Keratinocyte (primary cell): ENCODE results near the gene CCM2. TPM values are rescaled to one million over a fixed set of nuclear protein-coding genes. Genes with fewer than 3 reads are reported as not detected.

Source experiments
- DNase-seq: peaks from one replicate; pipeline ENCODE4 v3.0.0-alpha.2; 2011; ENCODE audit warnings: low read depth, missing footprints, low spot score
- FAIRE-seq: peaks from 2 replicates; lab custom pipeline; 2011; peaks lifted over from hg19 to GRCh38; lab: Jason Lieb, UNC
- H2AFZ ChIP-seq: 2 replicates; pipeline ENCODE4 v1.6.0; 2012; ENCODE audit warnings: low read length, control low read depth, inconsistent platforms; ENCODE audit not compliant: control insufficient read depth
- H3K27ac ChIP-seq: 2 replicates; pipeline ENCODE4 v1.5.1; 2011; ENCODE audit warnings: low read length; ENCODE audit not compliant: control insufficient read depth, insufficient read depth
- H3K27me3 ChIP-seq: 3 replicates; pipeline ENCODE4 v1.6.0; 2011; ENCODE audit warnings: low read length; ENCODE audit not compliant: control insufficient read depth, insufficient read depth; ENCODE audit errors: extremely low read depth
- H3K36me3 ChIP-seq, 2 experiments: 2 replicates in 1 of 2; 3 replicates in 1 of 2; pipeline ENCODE4 v1.5.1; 2011; ENCODE audit warnings: low read length in 2 of 2, mild to moderate bottlenecking in 1 of 2; ENCODE audit not compliant: control insufficient read depth in 2 of 2, insufficient read depth in 2 of 2; ENCODE audit errors: extremely low read depth in 1 of 2
- H3K4me1 ChIP-seq: 3 replicates; pipeline ENCODE4 v1.5.1; 2011; ENCODE audit warnings: low read length; ENCODE audit not compliant: control insufficient read depth, insufficient read depth; ENCODE audit errors: extremely low read depth
- H3K4me2 ChIP-seq: 3 replicates; pipeline ENCODE4 v1.6.0; 2011; ENCODE audit warnings: low read depth, low read length; ENCODE audit not compliant: control insufficient read depth, insufficient read depth; ENCODE audit errors: extremely low read depth
- H3K4me3 ChIP-seq, 3 experiments: fragments of 200-600 bp in 1 of 3; sonication (generic) in 1 of 3; 2 replicates in 2 of 3; 3 replicates in 1 of 3; pipeline ENCODE4 v1.5.1; 2011 to 2016; ENCODE audit warnings: low read length in 3 of 3, mild to moderate bottlenecking in 3 of 3, control low read depth in 2 of 3, inconsistent platforms in 1 of 3, low read depth in 1 of 3, mixed read lengths in 1 of 3, mixed run types in 1 of 3, moderate library complexity in 1 of 3; ENCODE audit not compliant: control insufficient read depth in 2 of 3, insufficient read depth in 2 of 3; ENCODE audit errors: extremely low read depth in 1 of 3
- H3K79me2 ChIP-seq: 2 replicates; pipeline ENCODE4 v1.6.0; 2012; ENCODE audit warnings: low read length; ENCODE audit not compliant: control insufficient read depth, insufficient read depth
- H3K9ac ChIP-seq: 3 replicates; pipeline ENCODE4 v1.6.0; 2011; ENCODE audit warnings: low read length; ENCODE audit not compliant: control insufficient read depth, insufficient read depth; ENCODE audit errors: extremely low read depth
- H3K9me1 ChIP-seq: 3 replicates; pipeline ENCODE4 v1.6.0; 2011; ENCODE audit warnings: low read length; ENCODE audit not compliant: control insufficient read depth, insufficient read depth; ENCODE audit errors: extremely low read depth
- H3K9me3 ChIP-seq: 2 replicates; pipeline ENCODE4 v1.5.1; 2012; ENCODE audit warnings: low read depth, low read length; ENCODE audit not compliant: control insufficient read depth
- H4K20me1 ChIP-seq: 3 replicates; pipeline ENCODE4 v1.6.0; 2011; ENCODE audit warnings: low read length; ENCODE audit not compliant: control insufficient read depth, insufficient read depth; ENCODE audit errors: extremely low read depth
- CTCF ChIP-seq, 3 experiments: IDR thresholded peaks in 1 of 3; conservative IDR thresholded peaks in 1 of 3; optimal IDR thresholded peaks in 1 of 3; 2 replicates in 2 of 3; 3 replicates in 1 of 3; pipeline versions ENCODE3 to v1.5.1; 2011; ENCODE audit warnings: low read length in 3 of 3, mild to moderate bottlenecking in 3 of 3, moderate library complexity in 2 of 3, control low read depth in 1 of 3, inconsistent platforms in 1 of 3; ENCODE audit not compliant: insufficient read depth in 2 of 3; ENCODE audit errors: extremely low read depth in 1 of 3
- EZH2 ChIP-seq: IDR thresholded peaks from one replicate; pipeline ENCODE4 v1.6.1; 2012; ENCODE audit warnings: inconsistent platforms, mild to moderate bottlenecking, low read length, moderate library complexity
- dilution Hi-C: fragments of 300-500 bp; cut with MboI; formaldehyde crosslinking; loops from one replicate; pipeline ENCODE4 v1.7.0; 2020; ENCODE audit warnings: low sequenced_read_pairs; ENCODE audit not compliant: extremely low pct_ligation_motif_present
- polyA plus RNA-seq, 5 experiments: library from polyadenylated mRNA; depleted of rRNA in 3 of 5; stranded (reverse) in 3 of 5; stranded (forward) in 1 of 5; unstranded in 1 of 5; fragments of >200 nt; gene quantifications; 1 replicate in 1 of 5; 2 replicates in 3 of 5; 3 replicates in 1 of 5; pipeline versions ENCODE4 v1.2.1 to v1.2.3, GENCODE V29; 2011 to 2012; ENCODE audit warnings: missing spikeins in 2 of 5, low read depth in 1 of 5, low replicate concordance in 1 of 5

Gene CCM2
- polyA plus RNA-seq, 1 donor (not counting 4 experiments of a cell fraction or from before 2014, with no cell fraction given), result 44.8 TPM

- H3K4me3 ChIP-seq, result no peak overlapping the region
- no peak overlapping the region for H2AFZ ChIP-seq
- no peaks in the 10 kb centered on the region for H3K27me3 ChIP-seq
- H3K36me3 ChIP-seq, result no peaks in the 10 kb centered on the region
- H3K79me2 ChIP-seq, result no peaks in the 10 kb centered on the region
- no peaks in the 10 kb centered on the region for H3K9me3 ChIP-seq
- FAIRE-seq (no peak), DNase-seq (no peak)
- H3K9me1 ChIP-seq, result no peaks in the 10 kb centered on the region
- peaks cover 3% of the 10 kb centered on the region for H4K20me1 ChIP-seq
- no peak overlapping the region for H3K4me2 ChIP-seq
- dilution Hi-C loops, result no loop called here
- H3K27ac ChIP-seq, result no peak overlapping the region
- H3K9ac ChIP-seq, result no peak overlapping the region
- TF ChIP-seq CTCF (optimal IDR thresholded peaks at IDR 0.05 in 1 of 3, IDR thresholded peaks at IDR 0.05 in 1 of 3, conservative IDR thresholded peaks at IDR 0.05 in 1 of 3; ENCODE audit: extremely low read depth in 1 of 3, insufficient read depth in 2 of 3, low read length in 3 of 3), result no peak
- TF ChIP-seq EZH2, result no peak
- peaks cover 2% of the 10 kb centered on the region for H3K4me1 ChIP-seq
Observed at GRCh38 chr7:45084901-45085618, 85.1 kb downstream of the CCM2 start.

GRCh38 chr7:45085619-45086200 lies 85.7 kb downstream of the CCM2 start:
- Histone ChIP-seq H3K27ac (no peak overlapping the region), H3K9ac (no peak overlapping the region), H3K9me3 (no peaks in the 10 kb centered on the region), H2AFZ (no peak overlapping the region), H3K4me2 (no peak overlapping the region), H3K9me1 (no peaks in the 10 kb centered on the region), H3K27me3 (no peaks in the 10 kb centered on the region), H4K20me1 (peaks cover 3% of the 10 kb centered on the region), H3K4me3 (no peak overlapping the region), H3K79me2 (no peaks in the 10 kb centered on the region), H3K4me1 (peaks cover 2% of the 10 kb centered on the region), H3K36me3 (no peaks in the 10 kb centered on the region)
- dilution Hi-C loops, result no loop called here
- FAIRE-seq (no peak), DNase-seq (no peak)
- TF ChIP-seq CTCF (optimal IDR thresholded peaks at IDR 0.05 in 1 of 3, IDR thresholded peaks at IDR 0.05 in 1 of 3, conservative IDR thresholded peaks at IDR 0.05 in 1 of 3; ENCODE audit: extremely low read depth in 1 of 3, insufficient read depth in 2 of 3, low read length in 3 of 3) (no peak), EZH2 (no peak)
